SU-DHL-6 (cell line): ENCODE data around the gene C8A.

Source experiments
- H2AFZ ChIP-seq: fragments of 200-600 bp; sonication (generic); 2 replicates; pipeline ENCODE4 v1.6.1; 2014; ENCODE audit warnings: low read depth, mild to moderate bottlenecking, moderate library complexity, mixed read lengths, antibody characterized with exemption, low read length; ENCODE audit not compliant: severe bottlenecking
- H3F3A ChIP-seq: fragments of 200-600 bp; shearing (Covaris generic); 2 replicates; pipeline ENCODE4 v1.6.0; 2016; ENCODE audit warnings: antibody characterized with exemption, mild to moderate bottlenecking; ENCODE audit not compliant: insufficient read depth
- H3K27ac ChIP-seq: fragments of 200-600 bp; sonication (generic); 2 replicates; pipeline ENCODE4 v1.5.1; 2016; ENCODE audit warnings: low read depth, mild to moderate bottlenecking, low read length, moderate library complexity, mixed read lengths
- H3K27me3 ChIP-seq: fragments of 200-600 bp; sonication (generic), shearing (Covaris generic); 2 replicates; pipeline ENCODE4 v1.6.0; 2014; ENCODE audit warnings: mild to moderate bottlenecking, low read length
- H3K36me3 ChIP-seq: fragments of 200-600 bp; sonication (generic); 2 replicates; pipeline ENCODE4 v1.6.1; 2014; ENCODE audit warnings: mild to moderate bottlenecking, low read length, mixed read lengths
- H3K4me2 ChIP-seq: fragments of 300-600, 200-600 bp; shearing (Covaris generic), sonication (generic); 2 replicates; pipeline ENCODE4 v1.6.0; 2014; ENCODE audit warnings: low read length, low read depth, mild to moderate bottlenecking; ENCODE audit not compliant: poor library complexity, severe bottlenecking
- H3K4me3 ChIP-seq: fragments of 200-600 bp; sonication (generic); 2 replicates; pipeline ENCODE4 v1.5.1; 2014; ENCODE audit warnings: antibody characterized with exemption, low read length, mild to moderate bottlenecking, mixed read lengths; ENCODE audit not compliant: insufficient read depth, poor library complexity, severe bottlenecking
- H3K79me2 ChIP-seq: fragments of 200-600 bp; sonication (generic); 2 replicates; pipeline ENCODE4 v1.6.1; 2014; ENCODE audit warnings: mild to moderate bottlenecking, low read length, moderate library complexity; ENCODE audit not compliant: insufficient read depth
- H3K9ac ChIP-seq: fragments of 200-600 bp; sonication (generic); 2 replicates; pipeline ENCODE4 v1.7.0; 2014; ENCODE audit warnings: mild to moderate bottlenecking, low read length
- H3K9me2 ChIP-seq: fragments of 200-600 bp; sonication (generic); replicated peaks from 2 replicates; pipeline ENCODE4 v1.6.1; 2014; ENCODE audit warnings: low read length; ENCODE audit not compliant: insufficient read depth
- H3K9me3 ChIP-seq: fragments of 200-600 bp; sonication (generic); 2 replicates; pipeline ENCODE4 v1.6.1; 2014; ENCODE audit warnings: low read length, mixed read lengths; ENCODE audit not compliant: insufficient read depth
- H4K20me1 ChIP-seq: fragments of 200-600 bp; sonication (generic); 2 replicates; pipeline ENCODE4 v1.6.1; 2014; ENCODE audit warnings: low read depth, mild to moderate bottlenecking, antibody characterized with exemption, low read length, moderate library complexity, mixed read lengths
- CTCF ChIP-seq: fragments of 200-600 bp; sonication (generic); IDR thresholded peaks from one replicate; pipeline ENCODE4 v1.5.1; 2017; ENCODE audit warnings: antibody characterized with exemption, mild to moderate bottlenecking, low read length, moderate library complexity; ENCODE audit not compliant: insufficient read depth, poor library complexity, severe bottlenecking
- EZH2phosphoT487 ChIP-seq: fragments of 200-600 bp; sonication (generic), shearing (Covaris generic); conservative IDR thresholded peaks from 2 replicates; pipeline ENCODE4 v1.6.1; 2018; ENCODE audit warnings: mild to moderate bottlenecking, antibody characterized with exemption, low read length, moderate library complexity, mixed read lengths

C8A gene

GRCh38 chr1:56910441-56910985 lies 55.9 kb downstream of the C8A start:
- TF ChIP-seq CTCF (no peak), EZH2phosphoT487 (no peak)
- H3K36me3 ChIP-seq, result no peaks in the 10 kb centered on the region
- no peak overlapping the region for H3K27ac ChIP-seq
- H3K9me3 ChIP-seq, result no peaks in the 10 kb centered on the region
- no peaks in the 10 kb centered on the region for H3K79me2 ChIP-seq
- H3K4me2 ChIP-seq, result no peak overlapping the region
- H3K9ac ChIP-seq, result no peak overlapping the region
- no peak overlapping the region for H3K4me3 ChIP-seq
- no peaks in the 10 kb centered on the region for H3K9me2 ChIP-seq
- H3K27me3 ChIP-seq, result no peaks in the 10 kb centered on the region
- no peaks in the 10 kb centered on the region for H4K20me1 ChIP-seq
- H2AFZ ChIP-seq, result no peak overlapping the region
- H3F3A ChIP-seq, result no peaks in the 10 kb centered on the region

GRCh38 chr1:56911098-56911938 lies 56.7 kb downstream of the C8A start:
- Histone ChIP-seq H3K9ac (no peak overlapping the region), H3F3A (no peaks in the 10 kb centered on the region), H3K9me3 (no peaks in the 10 kb centered on the region), H4K20me1 (no peaks in the 10 kb centered on the region), H3K4me3 (no peak overlapping the region), H3K27me3 (no peaks in the 10 kb centered on the region), H3K36me3 (no peaks in the 10 kb centered on the region), H3K9me2 (no peaks in the 10 kb centered on the region), H3K4me2 (no peak overlapping the region), H2AFZ (no peak overlapping the region), H3K27ac (no peak overlapping the region), H3K79me2 (no peaks in the 10 kb centered on the region)
- TF ChIP-seq CTCF, result no peak
- TF ChIP-seq EZH2phosphoT487, result no peak

- Histone ChIP-seq H3K27ac (no peak overlapping the region), H3K9me2 (no peaks in the 10 kb centered on the region), H3K4me3 (no peak overlapping the region), H3K4me2 (no peak overlapping the region), H2AFZ (no peak overlapping the region), H3K79me2 (no peaks in the 10 kb centered on the region), H3K9me3 (no peaks in the 10 kb centered on the region), H4K20me1 (no peaks in the 10 kb centered on the region), H3F3A (no peaks in the 10 kb centered on the region), H3K27me3 (no peaks in the 10 kb centered on the region), H3K36me3 (no peaks in the 10 kb centered on the region), H3K9ac (no peak overlapping the region)
- TF ChIP-seq EZH2phosphoT487 (no peak), CTCF (no peak)
Observed at GRCh38 chr1:56912325-56912724, 57.7 kb downstream of the C8A start.
